ENCODE results near the gene TMEM108. TPM values are rescaled to one million over a fixed set of nuclear protein-coding genes. Genes with fewer than 3 reads are reported as not detected.

TMEM108 gene
- polyA plus RNA-seq, 1 of the 3 experiments (the other 2 are of a cell fraction), result 8.6 TPM

- 87% methylated on average over 6 of the region's 6 CpGs for WGBS (ENCODE audit: low lambda C conversion rate)
- CTCF ChIA-PET, result interaction anchor here (0.7 to 7.8 kb wide), 19 partner anchors 8 to 650 kb away, joined by 3 to 81 read pairs (median 3); no protein-coding TSS in a partner anchor
- DNase-seq, result no peak
- TF ChIP-seq FOXM1 (IDR thresholded peaks at IDR 0.05; ENCODE audit: low read depth) (no peak), SMC3 (IDR thresholded peaks at IDR 0.05; ENCODE audit: low read depth, low read length) (peak; percentile 32; the same call in 1 of the 2 replicates), JUND (IDR thresholded peaks at IDR 0.05) (no peak), RAD21 (IDR thresholded peaks at IDR 0.05; ENCODE audit: low read length) (peak; percentile 60), FOXJ3 (CRISPR knock-in tag; IDR thresholded peaks at IDR 0.05) (no peak)
- H3K9me2 ChIP-seq, result no peaks in the 10 kb centered on the region
- H3K79me2 ChIP-seq (ENCODE audit: insufficient read depth), result no peaks in the 10 kb centered on the region
- no peaks in the 10 kb centered on the region for H3K27me3 ChIP-seq (ENCODE audit: insufficient read depth)
- no peak overlapping the region for H3K9ac ChIP-seq
- H2AFZ ChIP-seq (ENCODE audit: low read depth), result no peak overlapping the region
- no peaks in the 10 kb centered on the region for H3F3A ChIP-seq (replicated peaks; ENCODE audit: insufficient read depth)
- no peak overlapping the region for H3K4me3 ChIP-seq (ENCODE audit: low read depth in 2 of 2, low read length in 1 of 2)
- H3K4me2 ChIP-seq, result no peak overlapping the region
- POLR2A ChIA-PET, result no interaction called here
- H3K9me3 ChIP-seq, result no peaks in the 10 kb centered on the region
- H4K20me1 ChIP-seq (ENCODE audit: insufficient read depth), result no peaks in the 10 kb centered on the region
- H3K4me1 ChIP-seq (ENCODE audit: control insufficient read depth in 1 of 2, insufficient read depth in 2 of 2, low read depth in 1 of 2, low read length in 1 of 2), result peaks cover 25 to 27% of the 10 kb centered on the region in 2 experiments; a peak in 2 of 4 replicates
- H3K36me3 ChIP-seq (replicated peaks in 1 of 2; ENCODE audit: control insufficient read depth in 1 of 2, insufficient read depth in 2 of 2, low read length in 1 of 2), result no peaks in the 10 kb centered on the region
- H3K27ac ChIP-seq (ENCODE audit: low read depth in 2 of 2, low read length in 1 of 2), result peak overlapping the region in 1 of 2 experiments; percentile 47; a peak in 1 of 4 replicates
These were observed 338.6 kb downstream of the TMEM108 start for GRCh38 chr3:133376810-133377209.

GRCh38 chr3:133377396-133377795 is 339.2 kb downstream of the TMEM108 start:
- ChIA-PET CTCF (interaction anchor here (0.7 to 7.8 kb wide), 14 partner anchors 9 to 651 kb away, joined by 3 to 81 read pairs (median 3); no protein-coding TSS in a partner anchor), POLR2A (no interaction called here)
- no peaks in the 10 kb centered on the region for H3F3A ChIP-seq (replicated peaks; ENCODE audit: insufficient read depth)
- peak overlapping the region in 1 of 2 experiments; percentile 16; a peak in 1 of 4 replicates for H3K27ac ChIP-seq (ENCODE audit: low read depth in 2 of 2, low read length in 1 of 2)
- no peak overlapping the region for H3K9ac ChIP-seq
- H3K9me2 ChIP-seq, result no peaks in the 10 kb centered on the region
- H3K79me2 ChIP-seq (ENCODE audit: insufficient read depth), result no peaks in the 10 kb centered on the region
- no peaks in the 10 kb centered on the region for H3K9me3 ChIP-seq
- H3K4me2 ChIP-seq, result no peak overlapping the region
- H4K20me1 ChIP-seq (ENCODE audit: insufficient read depth), result no peaks in the 10 kb centered on the region
- WGBS (ENCODE audit: low lambda C conversion rate), result 80% methylated on average over 2 of the region's 3 CpGs
- no peaks in the 10 kb centered on the region for H3K27me3 ChIP-seq (ENCODE audit: insufficient read depth)
- no peaks in the 10 kb centered on the region for H3K36me3 ChIP-seq (replicated peaks in 1 of 2; ENCODE audit: control insufficient read depth in 1 of 2, insufficient read depth in 2 of 2, low read length in 1 of 2)
- peak; percentile 60 for DNase-seq
- H3K4me1 ChIP-seq (ENCODE audit: control insufficient read depth in 1 of 2, insufficient read depth in 2 of 2, low read depth in 1 of 2, low read length in 1 of 2), result peaks cover 25 to 31% of the 10 kb centered on the region in 2 experiments; a peak in 2 of 4 replicates
- no peak overlapping the region for H3K4me3 ChIP-seq (ENCODE audit: low read depth in 2 of 2, low read length in 1 of 2)
- no peak overlapping the region for H2AFZ ChIP-seq (ENCODE audit: low read depth)
- peak; percentile 85 for TF ChIP-seq RAD21 (IDR thresholded peaks at IDR 0.05; ENCODE audit: low read length)
- no peak for TF ChIP-seq REST (IDR thresholded peaks at IDR 0.05; ENCODE audit: low read depth, low read length)
- TF ChIP-seq EP300 (IDR thresholded peaks at IDR 0.05; ENCODE audit: borderline replicate concordance in 1 of 2, low read depth in 1 of 2, low read length in 1 of 2), result no peak
- TF ChIP-seq RFX5 (IDR thresholded peaks at IDR 0.05; ENCODE audit: low read length), result no peak
- no peak for TF ChIP-seq IRF3 (IDR thresholded peaks at IDR 0.05; ENCODE audit: low read depth, low read length)
- no peak for TF ChIP-seq FOXM1 (IDR thresholded peaks at IDR 0.05; ENCODE audit: low read depth)
- no peak for TF ChIP-seq GATA2 (CRISPR knock-in tag; IDR thresholded peaks at IDR 0.05)
- TF ChIP-seq EZH2phosphoT487 (IDR thresholded peaks at IDR 0.05; ENCODE audit: borderline replicate concordance, low read depth), result no peak
- peak; percentile 25; the same call in 1 of the 2 replicates for TF ChIP-seq MXI1 (IDR thresholded peaks at IDR 0.05; ENCODE audit: low read depth, low read length)
- TF ChIP-seq TCF12 (IDR thresholded peaks at IDR 0.05), result no peak
- TF ChIP-seq USF1 (IDR thresholded peaks at IDR 0.05; ENCODE audit: borderline replicate concordance, low read depth), result no peak
- no peak for TF ChIP-seq JUND (IDR thresholded peaks at IDR 0.05)
- TF ChIP-seq YY1 (IDR thresholded peaks at IDR 0.05; ENCODE audit: low read depth), result no peak
- TF ChIP-seq RXRA (IDR thresholded peaks at IDR 0.05; ENCODE audit: borderline replicate concordance, low read depth), result no peak
- TF ChIP-seq PBX3 (IDR thresholded peaks at IDR 0.05), result no peak
- no peak for TF ChIP-seq NFIC (IDR thresholded peaks at IDR 0.05; ENCODE audit: borderline replicate concordance)
- TF ChIP-seq POLR2AphosphoS5 (IDR thresholded peaks at IDR 0.05; ENCODE audit: low read depth, low read length), result no peak
- peak; percentile 84 for TF ChIP-seq SMC3 (IDR thresholded peaks at IDR 0.05; ENCODE audit: low read depth, low read length)
- TF ChIP-seq GABPA (IDR thresholded peaks at IDR 0.05; ENCODE audit: low read depth), result no peak
- TF ChIP-seq TAF1 (IDR thresholded peaks at IDR 0.05; ENCODE audit: borderline replicate concordance, low read depth, low read length), result no peak

Measured in SK-N-SH (cell line).